Measurements from ENCODE around the gene ZNF853. TPM values are rescaled to one million over a fixed set of nuclear protein-coding genes. Genes with fewer than 3 reads are reported as not detected.

ZNF853 gene
- total and polyA plus RNA-seq, 10 of the 15 experiments (the other 5 are each of a cell fraction or from before 2014, with no cell fraction given), result 0.04 to 0.26 (median 0.05) TPM; not detected in 4

DNA sequence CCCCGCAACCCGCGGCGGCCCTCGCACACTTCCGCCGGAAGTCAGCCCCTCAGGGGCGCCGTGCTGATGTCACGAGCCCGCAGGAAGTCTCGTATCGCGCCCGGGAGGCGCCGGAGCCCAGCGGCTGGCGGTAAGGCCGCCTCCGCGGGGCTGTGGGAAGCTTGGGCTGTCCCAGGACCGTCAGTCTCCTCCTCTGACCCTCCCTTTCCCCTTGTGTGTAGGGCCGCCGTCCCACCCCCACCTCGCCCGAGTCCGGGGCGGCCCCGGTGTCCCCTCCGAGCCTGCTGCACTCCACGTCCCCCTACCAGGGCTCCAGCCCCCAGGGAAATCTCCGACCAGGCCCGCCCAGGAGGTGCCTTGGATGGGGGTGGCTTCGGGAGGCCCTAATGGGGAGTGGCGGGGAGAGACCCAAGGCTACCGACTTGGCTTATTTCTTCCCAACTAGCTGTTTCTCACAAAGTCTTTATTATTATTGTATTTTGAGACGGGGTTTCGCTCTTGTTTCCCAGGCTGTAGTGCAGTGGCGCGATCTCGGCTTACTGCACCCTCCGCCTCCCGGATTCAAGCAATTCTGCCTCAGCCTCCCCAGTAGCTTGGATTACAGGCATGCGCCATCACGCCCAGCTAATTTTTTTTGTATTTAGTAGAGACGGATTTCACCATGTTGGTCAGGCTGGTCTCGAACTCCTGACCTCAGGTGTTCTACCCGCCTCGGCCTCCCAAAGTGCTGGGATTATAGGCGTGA, 37.9 kb upstream of the ZNF853 start, which contains the start of gene ZDHHC4 (continued):
- TF ChIP-seq CUX1 (IDR thresholded peaks at IDR 0.05; ENCODE audit: insufficient replicate concordance, low read depth, low read length), result no peak
- no peak for TF ChIP-seq FOXK2 (IDR thresholded peaks at IDR 0.05)
- TF ChIP-seq ZNF687 (IDR thresholded peaks at IDR 0.05), result peak; percentile 79
- peak; percentile 91 for TF ChIP-seq SMAD5 (IDR thresholded peaks at IDR 0.05; ENCODE audit: low read depth)
- peak; percentile 30; the same call in 1 of the 2 replicates for TF ChIP-seq CBX5 (IDR thresholded peaks at IDR 0.05; ENCODE audit: low read depth)
- no peak; the same call in 1 of the 2 replicates for TF ChIP-seq SIN3A (IDR thresholded peaks at IDR 0.05; ENCODE audit: low read depth, low read length)
- TF ChIP-seq JUNB (IDR thresholded peaks at IDR 0.05), result no peak
- TF ChIP-seq, protein P1, sequence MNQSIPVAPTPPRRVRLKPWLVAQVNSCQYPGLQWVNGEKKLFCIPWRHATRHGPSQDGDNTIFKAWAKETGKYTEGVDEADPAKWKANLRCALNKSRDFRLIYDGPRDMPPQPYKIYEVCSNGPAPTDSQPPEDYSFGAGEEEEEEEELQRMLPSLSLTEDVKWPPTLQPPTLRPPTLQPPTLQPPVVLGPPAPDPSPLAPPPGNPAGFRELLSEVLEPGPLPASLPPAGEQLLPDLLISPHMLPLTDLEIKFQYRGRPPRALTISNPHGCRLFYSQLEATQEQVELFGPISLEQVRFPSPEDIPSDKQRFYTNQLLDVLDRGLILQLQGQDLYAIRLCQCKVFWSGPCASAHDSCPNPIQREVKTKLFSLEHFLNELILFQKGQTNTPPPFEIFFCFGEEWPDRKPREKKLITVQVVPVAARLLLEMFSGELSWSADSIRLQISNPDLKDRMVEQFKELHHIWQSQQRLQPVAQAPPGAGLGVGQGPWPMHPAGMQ (IDR thresholded peaks at IDR 0.05; ENCODE audit: borderline replicate concordance), result no peak
- TF ChIP-seq YY1 (IDR thresholded peaks at IDR 0.05; ENCODE audit: low read depth, low read length), result peak; percentile 78; the same call in 1 of the 2 replicates
- TF ChIP-seq TARDBP (IDR thresholded peaks at IDR 0.05; ENCODE audit: borderline replicate concordance), result no peak
- peak; percentile 29; the same call in 1 of the 2 replicates for TF ChIP-seq MXI1 (IDR thresholded peaks at IDR 0.05; ENCODE audit: low read depth, low read length)
- no peak for TF ChIP-seq BMI1 (IDR thresholded peaks at IDR 0.05; ENCODE audit: borderline replicate concordance)
- TF ChIP-seq, protein P2, sequence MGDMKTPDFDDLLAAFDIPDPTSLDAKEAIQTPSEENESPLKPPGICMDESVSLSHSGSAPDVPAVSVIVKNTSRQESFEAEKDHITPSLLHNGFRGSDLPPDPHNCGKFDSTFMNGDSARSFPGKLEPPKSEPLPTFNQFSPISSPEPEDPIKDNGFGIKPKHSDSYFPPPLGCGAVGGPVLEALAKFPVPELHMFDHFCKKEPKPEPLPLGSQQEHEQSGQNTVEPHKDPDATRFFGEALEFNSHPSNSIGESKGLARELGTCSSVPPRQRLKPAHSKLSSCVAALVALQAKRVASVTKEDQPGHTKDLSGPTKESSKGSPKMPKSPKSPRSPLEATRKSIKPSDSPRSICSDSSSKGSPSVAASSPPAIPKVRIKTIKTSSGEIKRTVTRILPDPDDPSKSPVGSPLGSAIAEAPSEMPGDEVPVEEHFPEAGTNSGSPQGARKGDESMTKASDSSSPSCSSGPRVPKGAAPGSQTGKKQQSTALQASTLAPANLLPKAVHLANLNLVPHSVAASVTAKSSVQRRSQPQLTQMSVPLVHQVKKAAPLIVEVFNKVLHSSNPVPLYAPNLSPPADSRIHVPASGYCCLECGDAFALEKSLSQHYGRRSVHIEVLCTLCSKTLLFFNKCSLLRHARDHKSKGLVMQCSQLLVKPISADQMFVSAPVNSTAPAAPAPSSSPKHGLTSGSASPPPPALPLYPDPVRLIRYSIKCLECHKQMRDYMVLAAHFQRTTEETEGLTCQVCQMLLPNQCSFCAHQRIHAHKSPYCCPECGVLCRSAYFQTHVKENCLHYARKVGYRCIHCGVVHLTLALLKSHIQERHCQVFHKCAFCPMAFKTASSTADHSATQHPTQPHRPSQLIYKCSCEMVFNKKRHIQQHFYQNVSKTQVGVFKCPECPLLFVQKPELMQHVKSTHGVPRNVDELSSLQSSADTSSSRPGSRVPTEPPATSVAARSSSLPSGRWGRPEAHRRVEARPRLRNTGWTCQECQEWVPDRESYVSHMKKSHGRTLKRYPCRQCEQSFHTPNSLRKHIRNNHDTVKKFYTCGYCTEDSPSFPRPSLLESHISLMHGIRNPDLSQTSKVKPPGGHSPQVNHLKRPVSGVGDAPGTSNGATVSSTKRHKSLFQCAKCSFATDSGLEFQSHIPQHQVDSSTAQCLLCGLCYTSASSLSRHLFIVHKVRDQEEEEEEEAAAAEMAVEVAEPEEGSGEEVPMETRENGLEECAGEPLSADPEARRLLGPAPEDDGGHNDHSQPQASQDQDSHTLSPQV (IDR thresholded peaks at IDR 0.05), result no peak
- TF ChIP-seq ZSCAN29 (IDR thresholded peaks at IDR 0.05), result no peak
